ENCODE data around the gene KIAA1328.
A peak's percentile ranks its signal among the peaks of the same experiment; 100 is the strongest.

The KIAA1328 gene

GRCh38 chr18:36828630-36829361, at the start of gene KIAA1328, which contains the start of gene TPGS2:
Gene KIAA1328 (plus strand): TSS chr18:36829127. CDS start chr18:36829139, 12 bp downstream.
Gene TPGS2 (minus strand): TSS chr18:36829002. CDS start chr18:36828767, 235 bp downstream.
- no peaks in the 10 kb centered on the region for H3K27me3 ChIP-seq (ENCODE audit: control insufficient read depth in 1 of 2, insufficient read depth in 2 of 2, low read length in 2 of 2)
- H3K36me3 ChIP-seq (ENCODE audit: insufficient read depth, low read length) = no peaks in the 10 kb centered on the region
- peaks cover 21% of the 10 kb centered on the region for H3K4me1 ChIP-seq (ENCODE audit: insufficient read depth, low read length)
- H3K27ac ChIP-seq (ENCODE audit: low read depth, low read length) = peak within 1 kb of the TSS; percentile 75
- no peaks in the 10 kb centered on the region for H3K9me3 ChIP-seq (ENCODE audit: low read length)
- peak within 1 kb of the TSS; percentile 79 for H3K9ac ChIP-seq (ENCODE audit: low read length)
- H3K4me3 ChIP-seq (ENCODE audit: low read depth in 1 of 2, low read length in 2 of 2) = peak within 1 kb of the TSS; percentile 81 to 95

- H3K4me3 ChIP-seq (ENCODE audit: low read depth in 1 of 2, low read length in 2 of 2) = no peak overlapping the region
- no peaks in the 10 kb centered on the region for H3K4me1 ChIP-seq (ENCODE audit: insufficient read depth, low read length)
- H3K27me3 ChIP-seq (ENCODE audit: control insufficient read depth in 1 of 2, insufficient read depth in 2 of 2, low read length in 2 of 2) = no peaks in the 10 kb centered on the region
- peaks cover 6% of the 10 kb centered on the region for H3K36me3 ChIP-seq (ENCODE audit: insufficient read depth, low read length)
- no peaks in the 10 kb centered on the region for H3K9me3 ChIP-seq (ENCODE audit: low read length)
- H3K9ac ChIP-seq (ENCODE audit: low read length) = no peak overlapping the region
- H3K27ac ChIP-seq (ENCODE audit: low read depth, low read length) = no peak overlapping the region
These were observed 48.2 kb upstream of the KIAA1328 start for GRCh38 chr18:36780748-36781147.

GRCh38 chr18:36782710-36783109, 46.2 kb upstream of the KIAA1328 start:
- H3K4me3 ChIP-seq (ENCODE audit: low read depth in 1 of 2, low read length in 2 of 2) = no peak overlapping the region
- H3K36me3 ChIP-seq (ENCODE audit: insufficient read depth, low read length) = peaks cover 6% of the 10 kb centered on the region
- no peaks in the 10 kb centered on the region for H3K27me3 ChIP-seq (ENCODE audit: control insufficient read depth in 1 of 2, insufficient read depth in 2 of 2, low read length in 2 of 2)
- no peak overlapping the region for H3K9ac ChIP-seq (ENCODE audit: low read length)
- no peaks in the 10 kb centered on the region for H3K9me3 ChIP-seq (ENCODE audit: low read length)
- H3K27ac ChIP-seq (ENCODE audit: low read depth, low read length) = no peak overlapping the region
- H3K4me1 ChIP-seq (ENCODE audit: insufficient read depth, low read length) = no peaks in the 10 kb centered on the region

DNA sequence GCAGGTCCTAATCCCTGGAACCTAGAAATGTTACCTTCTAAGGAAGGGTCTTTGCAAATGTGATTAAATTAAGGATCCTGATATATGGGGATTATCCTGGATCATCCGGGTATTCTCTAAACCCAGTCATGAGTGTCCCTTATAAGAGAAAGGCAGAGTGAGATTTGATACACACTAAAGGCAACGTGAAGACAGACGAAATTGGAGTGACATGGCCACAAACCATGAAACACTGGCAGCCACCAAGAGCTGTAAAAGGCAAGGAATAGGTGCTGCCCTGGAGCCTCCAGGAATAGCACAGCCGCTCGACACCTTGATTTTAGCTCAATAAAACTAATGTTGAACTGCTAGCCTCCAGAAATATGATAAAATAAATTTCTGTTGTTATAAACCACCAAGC, 45.1 kb upstream of the KIAA1328 start:
- no peaks in the 10 kb centered on the region for H3K9me3 ChIP-seq (ENCODE audit: low read length)
- H3K27ac ChIP-seq (ENCODE audit: low read depth, low read length) = no peak overlapping the region
- H3K9ac ChIP-seq (ENCODE audit: low read length) = no peak overlapping the region
- H3K27me3 ChIP-seq (ENCODE audit: control insufficient read depth in 1 of 2, insufficient read depth in 2 of 2, low read length in 2 of 2) = no peaks in the 10 kb centered on the region
- no peak overlapping the region for H3K4me3 ChIP-seq (ENCODE audit: low read depth in 1 of 2, low read length in 2 of 2)
- H3K36me3 ChIP-seq (ENCODE audit: insufficient read depth, low read length) = peaks cover 6% of the 10 kb centered on the region
- no peaks in the 10 kb centered on the region for H3K4me1 ChIP-seq (ENCODE audit: insufficient read depth, low read length)

- no peak overlapping the region for H3K4me3 ChIP-seq (ENCODE audit: low read depth in 1 of 2, low read length in 2 of 2)
- H3K9me3 ChIP-seq (ENCODE audit: low read length) = no peaks in the 10 kb centered on the region
- no peaks in the 10 kb centered on the region for H3K27me3 ChIP-seq (ENCODE audit: control insufficient read depth in 1 of 2, insufficient read depth in 2 of 2, low read length in 2 of 2)
- H3K27ac ChIP-seq (ENCODE audit: low read depth, low read length) = no peak overlapping the region
- H3K36me3 ChIP-seq (ENCODE audit: insufficient read depth, low read length) = no peaks in the 10 kb centered on the region
- no peaks in the 10 kb centered on the region for H3K4me1 ChIP-seq (ENCODE audit: insufficient read depth, low read length)
- no peak overlapping the region for H3K9ac ChIP-seq (ENCODE audit: low read length)
These were observed 42.2 kb upstream of the KIAA1328 start for GRCh38 chr18:36786686-36787085.

- Histone ChIP-seq H3K4me3 (ENCODE audit: low read depth in 1 of 2, low read length in 2 of 2) (no peak overlapping the region), H3K4me1 (ENCODE audit: insufficient read depth, low read length) (no peaks in the 10 kb centered on the region), H3K27ac (ENCODE audit: low read depth, low read length) (no peak overlapping the region), H3K36me3 (ENCODE audit: insufficient read depth, low read length) (peaks cover 21% of the 10 kb centered on the region), H3K9ac (ENCODE audit: low read length) (no peak overlapping the region), H3K9me3 (ENCODE audit: low read length) (no peaks in the 10 kb centered on the region), H3K27me3 (ENCODE audit: control insufficient read depth in 1 of 2, insufficient read depth in 2 of 2, low read length in 2 of 2) (no peaks in the 10 kb centered on the region)
These were observed 36.2 kb upstream of the KIAA1328 start for GRCh38 chr18:36792634-36793283.

DNA sequence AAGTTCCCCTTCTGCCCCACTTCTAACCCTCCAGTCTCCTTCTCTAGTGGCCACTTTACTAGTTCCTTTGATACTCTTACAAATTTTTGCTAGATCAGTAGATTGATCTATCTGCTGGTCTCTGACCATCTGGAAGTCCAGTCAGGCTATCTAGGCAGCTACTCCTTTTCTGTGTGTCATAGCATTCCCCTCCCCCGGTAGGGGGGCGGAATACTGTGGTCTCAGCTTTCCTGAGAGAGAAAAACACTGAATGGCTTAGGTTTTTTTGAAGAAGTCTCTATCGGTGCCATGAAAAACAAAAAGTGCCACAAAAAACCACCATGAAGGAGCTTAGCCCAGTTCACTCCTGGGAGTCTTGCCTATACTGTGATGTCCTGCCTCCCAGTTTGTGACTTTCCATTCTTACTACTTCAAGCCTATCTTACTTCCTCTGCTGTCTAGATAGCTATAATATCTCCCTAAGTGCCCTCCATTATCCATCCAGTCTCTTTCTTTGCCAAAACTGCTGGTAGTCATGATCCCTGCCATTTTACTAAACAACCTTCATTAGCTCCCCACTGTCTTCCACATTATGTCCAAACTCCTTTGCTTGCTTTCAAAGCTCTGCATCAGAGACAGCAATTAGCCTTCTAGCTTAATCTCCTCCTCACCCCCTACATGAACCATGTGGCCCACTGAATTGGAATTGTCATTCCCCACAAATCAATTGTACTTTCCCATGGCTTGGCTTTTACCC, 30.0 kb upstream of the KIAA1328 start:
- no peaks in the 10 kb centered on the region for H3K9me3 ChIP-seq (ENCODE audit: low read length)
- no peak overlapping the region for H3K9ac ChIP-seq (ENCODE audit: low read length)
- H3K4me1 ChIP-seq (ENCODE audit: insufficient read depth, low read length) = no peaks in the 10 kb centered on the region
- no peak overlapping the region for H3K27ac ChIP-seq (ENCODE audit: low read depth, low read length)
- H3K36me3 ChIP-seq (ENCODE audit: insufficient read depth, low read length) = peaks cover 53% of the 10 kb centered on the region
- no peak overlapping the region for H3K4me3 ChIP-seq (ENCODE audit: low read depth in 1 of 2, low read length in 2 of 2)
- H3K27me3 ChIP-seq (ENCODE audit: control insufficient read depth in 1 of 2, insufficient read depth in 2 of 2, low read length in 2 of 2) = no peaks in the 10 kb centered on the region

DNA sequence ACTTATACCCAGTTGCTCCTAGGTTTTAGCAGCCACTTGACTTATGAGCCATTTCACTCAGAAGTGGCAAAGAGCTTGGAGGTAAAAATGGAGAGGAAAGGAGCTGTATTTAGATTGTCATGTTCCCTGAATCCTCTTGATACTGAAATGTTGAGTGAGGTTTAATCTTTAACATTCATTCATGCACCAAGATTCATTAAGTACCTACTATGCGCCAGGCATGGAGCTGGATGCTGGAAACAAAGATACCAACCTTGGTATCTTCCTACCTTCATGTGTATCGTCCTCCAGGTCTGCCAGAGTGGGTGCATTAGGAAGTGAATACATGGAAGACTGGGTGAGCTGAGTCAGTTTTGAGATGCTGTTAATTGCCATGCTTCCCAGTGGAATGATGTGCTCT, 23.8 kb upstream of the KIAA1328 start:
- no peaks in the 10 kb centered on the region for H3K27me3 ChIP-seq (ENCODE audit: control insufficient read depth in 1 of 2, insufficient read depth in 2 of 2, low read length in 2 of 2)
- H3K9me3 ChIP-seq (ENCODE audit: low read length) = no peaks in the 10 kb centered on the region
- no peak overlapping the region for H3K4me3 ChIP-seq (ENCODE audit: low read depth in 1 of 2, low read length in 2 of 2)
- no peak overlapping the region for H3K9ac ChIP-seq (ENCODE audit: low read length)
- no peak overlapping the region for H3K27ac ChIP-seq (ENCODE audit: low read depth, low read length)
- H3K4me1 ChIP-seq (ENCODE audit: insufficient read depth, low read length) = peaks cover 4% of the 10 kb centered on the region
- peaks cover 37% of the 10 kb centered on the region for H3K36me3 ChIP-seq (ENCODE audit: insufficient read depth, low read length)

DNA sequence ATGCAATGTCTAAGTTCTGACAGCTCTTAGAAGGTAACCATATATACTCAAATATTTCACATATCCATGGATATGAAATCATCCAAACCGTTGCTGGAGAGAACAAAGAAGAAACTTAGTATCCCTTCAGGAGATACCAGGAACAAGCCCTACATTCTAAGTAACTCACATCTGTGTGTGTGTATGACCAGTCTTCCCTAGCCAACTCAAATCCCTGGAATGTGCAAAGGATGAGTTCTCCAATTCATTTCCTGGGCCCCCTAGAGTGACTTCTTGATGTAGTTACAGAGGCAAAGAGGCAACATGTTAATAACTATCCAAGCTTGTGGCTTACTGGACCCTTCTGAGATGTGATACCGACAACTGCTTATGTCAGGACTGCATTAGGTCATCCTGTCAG, 20.2 kb upstream of the KIAA1328 start:
- Histone ChIP-seq H3K9ac (ENCODE audit: low read length) (no peak overlapping the region), H3K27ac (ENCODE audit: low read depth, low read length) (no peak overlapping the region), H3K9me3 (ENCODE audit: low read length) (no peaks in the 10 kb centered on the region), H3K36me3 (ENCODE audit: insufficient read depth, low read length) (peaks cover 25% of the 10 kb centered on the region), H3K4me1 (ENCODE audit: insufficient read depth, low read length) (peaks cover 4% of the 10 kb centered on the region), H3K27me3 (ENCODE audit: control insufficient read depth in 1 of 2, insufficient read depth in 2 of 2, low read length in 2 of 2) (no peaks in the 10 kb centered on the region), H3K4me3 (ENCODE audit: low read depth in 1 of 2, low read length in 2 of 2) (no peak overlapping the region)

DNA sequence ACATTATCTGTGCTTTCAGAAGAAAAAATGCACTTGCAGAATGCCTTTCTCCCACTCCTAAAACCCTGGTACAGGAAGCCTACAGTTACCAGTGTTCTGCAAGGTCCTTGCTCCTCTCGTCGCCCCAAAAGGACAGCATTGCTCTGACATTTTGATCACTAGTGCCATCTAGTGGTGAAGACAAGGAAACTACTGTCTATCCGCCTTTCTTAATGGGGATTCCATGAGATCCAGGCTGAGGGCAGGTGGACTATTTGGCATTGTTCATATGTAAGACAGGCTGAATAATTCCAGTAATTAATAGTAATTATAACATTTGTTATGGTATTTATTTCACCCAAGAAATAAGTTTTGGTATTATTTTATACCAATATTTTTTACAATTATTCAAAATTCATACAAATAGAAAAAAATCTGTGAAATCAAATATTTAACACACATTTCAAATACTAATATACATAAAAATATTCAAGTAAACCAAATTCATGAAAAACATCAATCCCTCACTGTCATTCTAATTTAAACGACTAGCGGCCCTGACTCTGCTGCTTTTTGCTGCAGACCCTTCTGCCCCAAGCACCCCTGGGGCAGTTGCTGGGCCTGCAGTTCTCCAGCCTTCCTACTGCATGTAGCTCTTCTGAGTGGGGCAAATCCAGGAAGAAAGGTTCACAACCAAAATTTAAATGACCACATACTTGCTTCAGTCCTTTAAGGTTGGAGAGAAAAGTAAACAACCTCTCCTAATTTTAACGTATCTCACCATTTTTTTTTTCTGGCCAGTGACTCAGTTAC, 19.1 kb upstream of the KIAA1328 start:
- H3K9me3 ChIP-seq (ENCODE audit: low read length) = no peaks in the 10 kb centered on the region
- H3K4me1 ChIP-seq (ENCODE audit: insufficient read depth, low read length) = peaks cover 4% of the 10 kb centered on the region
- H3K27me3 ChIP-seq (ENCODE audit: control insufficient read depth in 1 of 2, insufficient read depth in 2 of 2, low read length in 2 of 2) = no peaks in the 10 kb centered on the region
- H3K4me3 ChIP-seq (ENCODE audit: low read depth in 1 of 2, low read length in 2 of 2) = no peak overlapping the region
- H3K27ac ChIP-seq (ENCODE audit: low read depth, low read length) = no peak overlapping the region
- H3K36me3 ChIP-seq (ENCODE audit: insufficient read depth, low read length) = peaks cover 19% of the 10 kb centered on the region
- H3K9ac ChIP-seq (ENCODE audit: low read length) = no peak overlapping the region

- H3K27ac ChIP-seq (ENCODE audit: low read depth, low read length) = no peak overlapping the region
- peaks cover 12% of the 10 kb centered on the region for H3K36me3 ChIP-seq (ENCODE audit: insufficient read depth, low read length)
- peaks cover 4% of the 10 kb centered on the region for H3K4me1 ChIP-seq (ENCODE audit: insufficient read depth, low read length)
- no peak overlapping the region for H3K9ac ChIP-seq (ENCODE audit: low read length)
- no peaks in the 10 kb centered on the region for H3K9me3 ChIP-seq (ENCODE audit: low read length)
- no peaks in the 10 kb centered on the region for H3K27me3 ChIP-seq (ENCODE audit: control insufficient read depth in 1 of 2, insufficient read depth in 2 of 2, low read length in 2 of 2)
- no peak overlapping the region for H3K4me3 ChIP-seq (ENCODE audit: low read depth in 1 of 2, low read length in 2 of 2)
These were observed 17.5 kb upstream of the KIAA1328 start for GRCh38 chr18:36811430-36811829.
